HG02759 (cell line): Measurements from ENCODE around the gene CXADR.

Source experiments
- ATAC-seq: cut with Tn5 transposase; IDR thresholded peaks from one replicate; pipeline ENCODE4 v1.9.1; 2021; ENCODE audit warnings: mild to moderate bottlenecking, moderate library complexity; ENCODE audit not compliant: unreplicated experiment

CXADR gene

GRCh38 chr21:17539323-17539722 lies 26.5 kb downstream of the CXADR start:
- ATAC-seq, result no peak

GRCh38 chr21:17539743-17540341 lies 27.0 kb downstream of the CXADR start:
- no peak for ATAC-seq

GRCh38 chr21:17540530-17540929 lies 27.7 kb downstream of the CXADR start:
- ATAC-seq, result no peak

- no peak for ATAC-seq
Observed at GRCh38 chr21:17542371-17543011, 29.6 kb downstream of the CXADR start.

DNA sequence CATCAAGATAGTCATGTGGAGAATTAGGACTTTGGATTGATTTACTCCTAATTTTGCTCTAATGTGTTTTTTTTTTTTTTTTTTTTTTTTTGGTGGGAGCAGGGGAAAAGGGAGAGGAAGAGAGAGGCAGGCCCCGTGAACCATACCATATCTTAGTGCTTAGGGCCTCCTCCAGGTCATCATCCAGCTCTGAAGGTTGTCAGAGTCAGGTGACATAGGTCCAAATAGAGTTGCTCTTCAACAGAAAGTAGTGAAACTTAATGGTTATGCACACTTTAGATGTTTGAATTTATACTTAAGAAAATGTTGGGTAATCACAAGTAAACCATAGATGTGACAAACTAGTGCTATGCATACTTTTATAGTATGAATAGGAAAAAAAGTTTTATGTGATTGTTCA lies 32.2 kb downstream of the CXADR start:
- ATAC-seq, result no peak

DNA sequence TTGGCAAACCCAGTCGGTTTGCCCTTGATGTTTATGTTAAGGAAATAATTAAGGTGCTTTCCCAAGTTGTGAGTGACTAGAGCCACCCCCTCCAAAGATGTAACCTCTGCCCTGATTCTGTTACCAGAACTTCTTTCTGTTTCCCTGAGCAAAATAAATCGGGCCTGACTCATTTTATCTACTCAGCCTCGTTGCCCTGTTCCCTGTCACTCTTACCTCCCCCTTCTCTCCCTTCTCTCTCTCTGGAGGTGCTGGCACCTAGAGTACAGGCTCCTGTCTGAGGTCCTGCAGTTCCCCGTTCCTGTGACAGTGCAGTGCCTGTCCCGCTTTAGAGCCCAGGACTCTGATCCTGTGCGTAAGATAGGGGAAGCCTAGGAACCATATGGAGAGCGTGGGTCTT lies 35.4 kb downstream of the CXADR start:
- no peak for ATAC-seq

DNA sequence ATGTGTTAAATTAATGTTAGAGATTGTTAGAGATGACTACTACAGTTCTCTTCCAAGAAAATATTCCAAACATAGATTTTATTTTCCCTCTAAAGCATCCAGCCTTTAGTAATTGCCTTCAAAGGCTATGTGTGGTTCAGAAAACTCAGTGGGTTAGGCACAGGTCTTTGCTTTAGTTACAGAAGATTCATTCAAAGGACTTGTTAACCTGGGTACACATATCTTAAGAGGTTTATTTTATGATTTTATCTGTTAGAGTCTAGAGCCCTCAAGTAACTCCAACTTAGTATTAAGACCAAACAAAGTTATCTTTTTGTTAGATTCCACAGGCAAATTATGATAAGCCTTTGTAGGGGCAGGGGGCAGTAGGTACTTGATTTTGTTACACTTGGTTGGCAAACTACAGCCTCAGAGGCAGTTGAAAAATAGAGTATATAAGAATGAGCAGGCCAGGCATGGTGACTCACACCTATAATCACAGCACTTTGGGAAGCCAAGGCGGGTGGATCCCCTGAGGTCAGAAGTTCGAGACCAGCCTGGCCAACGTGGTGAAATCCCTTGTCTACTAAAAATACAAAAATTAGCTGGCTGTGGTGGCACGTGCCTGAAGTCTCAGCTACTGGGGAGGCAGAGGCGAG lies 37.9 kb downstream of the CXADR start:
- no peak for ATAC-seq

GRCh38 chr21:17552410-17552809 lies 39.6 kb downstream of the CXADR start:
- no peak for ATAC-seq

GRCh38 chr21:17554120-17554519 lies 41.3 kb downstream of the CXADR start:
- ATAC-seq, result no peak

DNA sequence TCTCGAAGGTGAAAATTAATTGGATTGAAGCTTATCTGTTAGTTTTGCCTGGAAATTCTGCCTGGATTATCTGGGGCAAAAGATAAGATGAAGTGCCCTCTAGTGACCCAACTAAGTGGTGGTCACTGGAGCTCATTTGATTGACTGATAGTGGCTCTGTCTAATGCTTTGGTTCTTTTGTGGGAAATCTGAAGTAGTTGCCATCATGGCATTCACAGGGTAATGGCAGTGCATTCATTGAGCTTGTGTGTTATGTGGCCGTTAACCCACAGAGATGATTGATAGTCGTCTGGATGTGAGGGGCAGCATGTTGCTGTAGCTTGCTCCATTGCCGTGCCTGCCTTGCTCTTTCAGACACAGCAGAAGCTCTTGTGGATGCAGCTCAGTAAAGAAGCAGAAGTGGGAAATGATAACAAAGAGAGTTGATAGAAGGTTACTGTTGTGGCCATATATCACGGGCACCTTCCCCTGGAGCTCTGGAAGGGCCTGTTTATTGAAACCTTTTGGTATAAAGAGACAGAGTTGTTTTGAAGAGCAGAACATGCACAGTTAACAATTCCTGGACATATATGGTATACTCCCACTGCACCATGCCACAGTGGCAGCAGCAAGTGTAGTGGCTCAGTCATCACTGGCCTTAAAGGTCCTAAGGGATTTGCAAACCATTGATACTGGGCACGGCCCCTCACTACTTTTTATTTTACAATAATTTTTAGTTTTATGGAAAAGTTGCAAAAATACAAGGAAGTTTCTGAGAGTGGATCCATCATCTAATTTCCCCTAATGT lies 42.0 kb downstream of the CXADR start:
- ATAC-seq, result no peak

- no peak for ATAC-seq
Observed at GRCh38 chr21:17560377-17561025, 47.7 kb downstream of the CXADR start.

DNA sequence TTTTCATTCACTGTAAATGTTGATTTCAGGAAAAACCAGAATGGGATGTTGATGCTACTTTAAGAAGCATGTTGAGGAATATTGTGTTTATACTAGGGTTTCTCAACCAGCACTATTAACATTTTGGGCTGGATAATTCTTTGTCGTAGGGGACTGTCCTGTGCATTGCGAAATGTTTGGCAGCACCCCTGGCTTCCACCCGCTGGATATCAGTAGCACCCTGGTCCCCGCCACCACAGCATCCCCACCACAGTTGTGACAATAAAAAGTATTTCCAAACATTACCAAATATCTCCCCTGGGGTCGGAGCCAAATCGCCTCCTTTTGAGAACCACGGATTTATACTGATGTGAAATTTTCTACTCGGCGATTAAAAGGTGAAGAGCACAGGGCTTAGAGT lies 57.9 kb downstream of the CXADR start:
- no peak for ATAC-seq

- no peak for ATAC-seq
Observed at GRCh38 chr21:17572431-17572830, 59.6 kb downstream of the CXADR start.

DNA sequence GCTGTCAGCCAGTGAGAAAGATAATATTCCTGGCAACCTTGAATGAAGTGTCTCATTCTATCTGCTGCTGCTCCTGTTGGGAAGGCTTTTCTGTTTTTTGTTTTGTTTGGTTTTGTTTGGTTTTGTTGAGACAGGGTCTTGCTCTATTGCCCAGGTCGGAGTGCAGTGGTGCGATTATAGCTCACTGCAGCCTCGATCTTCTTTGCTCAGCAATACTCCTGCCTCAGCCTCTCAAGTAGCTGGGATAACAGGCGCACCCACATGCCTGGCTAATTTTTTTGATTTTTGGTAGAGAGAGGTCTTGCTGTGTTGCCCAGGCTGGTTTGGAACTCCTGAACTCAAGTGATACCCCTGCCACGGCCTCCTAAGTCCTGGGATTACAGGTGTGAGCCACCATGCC lies 62.2 kb downstream of the CXADR start:
- ATAC-seq, result no peak

- no peak for ATAC-seq
Observed at GRCh38 chr21:17576080-17576835, 63.4 kb downstream of the CXADR start.

DNA sequence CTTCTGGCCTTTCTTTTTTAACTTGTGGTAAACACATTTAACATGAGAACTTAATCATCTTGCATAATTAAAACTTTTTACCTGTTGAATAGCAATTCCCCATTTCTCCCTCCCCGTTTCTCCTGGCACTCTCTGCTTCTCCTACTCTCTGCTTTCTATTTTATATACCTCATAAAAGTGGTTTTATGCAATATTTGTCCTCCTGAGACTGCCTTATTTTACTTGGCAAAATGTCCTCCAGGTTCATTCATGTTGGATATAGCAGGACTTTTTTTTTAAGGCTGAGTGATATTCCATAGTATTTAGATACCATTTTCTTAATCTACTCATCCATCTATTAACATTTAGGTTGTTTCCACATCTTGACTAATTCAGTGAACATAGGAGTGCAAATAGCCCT lies 64.9 kb downstream of the CXADR start:
- ATAC-seq, result no peak

DNA sequence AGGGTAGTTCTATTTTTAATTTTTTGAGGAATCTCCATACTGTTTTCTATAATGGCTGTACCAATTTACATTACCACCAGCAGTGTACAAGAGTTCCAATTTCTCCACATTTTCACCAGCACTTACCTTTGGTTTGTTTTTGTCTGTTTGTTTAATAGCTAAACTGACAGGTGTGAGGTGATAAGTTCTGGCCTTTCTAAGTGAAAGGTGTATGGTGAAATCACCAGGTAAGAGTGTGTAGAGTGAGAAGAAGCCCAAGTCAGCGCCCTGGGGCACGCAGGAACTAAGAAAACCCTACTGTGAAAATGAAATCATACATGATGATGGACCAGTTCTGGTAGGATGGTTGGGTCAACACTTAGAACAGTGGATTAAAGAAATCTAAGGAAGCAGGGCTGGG lies 65.3 kb downstream of the CXADR start:
- no peak for ATAC-seq

- ATAC-seq, result no peak
Observed at GRCh38 chr21:17578876-17579275, 66.0 kb downstream of the CXADR start.

- no peak for ATAC-seq
Observed at GRCh38 chr21:17580319-17580718, 67.5 kb downstream of the CXADR start.

DNA sequence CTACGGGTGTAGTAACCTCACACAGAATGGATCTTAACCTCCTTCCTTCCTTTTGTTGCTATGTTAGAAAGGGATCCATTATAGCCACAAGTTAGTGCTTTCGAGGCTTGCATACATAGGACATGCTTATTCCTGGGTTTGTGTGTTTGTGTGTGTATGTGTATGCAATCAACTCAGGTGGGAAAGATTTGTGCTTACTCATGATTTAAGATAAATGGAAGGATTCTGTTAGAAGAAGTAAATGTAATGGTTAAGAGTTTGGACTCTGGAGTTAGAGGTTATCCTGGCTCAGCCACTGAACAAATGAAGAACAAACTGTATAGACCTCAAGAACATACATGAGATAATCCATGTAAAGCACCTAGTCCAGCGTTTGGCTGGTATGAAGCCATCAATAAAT lies 71.1 kb downstream of the CXADR start:
- no peak for ATAC-seq
